Coronary artery (tissue), 2 donors: ENCODE results near the gene UNKL.

Experiments
- DNase-seq: peaks from one replicate; pipeline ENCODE4 v3.0.0-alpha.2; 2017; ENCODE audit warnings: low spot score
- H3K27ac ChIP-seq, 2 donors: fragments of 200-600 bp; sonication (generic); one replicate each; pipeline ENCODE4 v1.5.1; 2016 to 2019
- H3K4me3 ChIP-seq: fragments of 200-600 bp; sonication (generic); 2 replicates; pipeline ENCODE4 v1.5.1; 2016; ENCODE audit warnings: mild to moderate bottlenecking, moderate library complexity
- TF ChIP-seq, protein P1 (sequence below): fragments of 200-600 bp; sonication (generic); IDR thresholded peaks from one replicate; pipeline ENCODE4 v1.5.1; 2019; ENCODE audit warnings: antibody characterized with exemption

UNKL gene

DNA sequence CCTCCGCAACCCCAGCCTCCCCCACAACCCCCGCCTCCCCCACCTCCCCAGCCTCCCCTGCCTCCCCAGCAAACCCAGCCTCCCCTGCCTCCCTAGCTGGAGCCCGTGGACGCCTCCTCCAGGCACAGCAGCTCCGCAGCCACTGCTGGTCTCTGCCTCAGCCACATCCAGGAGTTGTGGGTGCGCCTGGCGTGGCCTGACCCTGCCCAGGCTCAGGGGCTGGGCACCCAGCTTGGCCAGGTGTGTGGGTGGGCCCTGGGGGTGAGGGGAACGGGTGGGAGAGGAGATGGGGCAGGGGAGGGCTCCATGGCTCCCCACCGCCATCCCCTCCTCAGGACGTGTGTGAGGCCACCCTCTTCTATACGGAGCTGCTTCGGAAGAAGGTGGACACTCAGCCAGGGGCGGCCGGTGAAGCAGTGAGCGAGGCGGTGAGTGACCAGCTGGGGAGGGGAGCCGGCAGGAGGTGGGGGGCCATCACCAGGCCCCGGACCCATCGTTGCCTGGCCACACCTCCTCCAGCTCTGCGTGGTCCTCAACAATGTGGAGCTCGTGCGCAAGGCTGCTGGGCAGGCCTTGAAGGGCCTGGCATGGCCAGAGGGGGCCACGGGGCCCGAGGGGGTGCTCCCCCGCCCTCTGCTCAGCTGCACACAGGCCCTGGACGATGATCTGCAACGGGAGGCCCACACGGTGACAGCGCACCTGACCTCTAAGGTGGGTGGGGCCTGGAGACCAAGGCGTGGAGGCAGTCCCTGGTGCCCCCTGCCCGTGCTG, 68.7 kb downstream of the UNKL start:
- TF ChIP-seq, protein P1, sequence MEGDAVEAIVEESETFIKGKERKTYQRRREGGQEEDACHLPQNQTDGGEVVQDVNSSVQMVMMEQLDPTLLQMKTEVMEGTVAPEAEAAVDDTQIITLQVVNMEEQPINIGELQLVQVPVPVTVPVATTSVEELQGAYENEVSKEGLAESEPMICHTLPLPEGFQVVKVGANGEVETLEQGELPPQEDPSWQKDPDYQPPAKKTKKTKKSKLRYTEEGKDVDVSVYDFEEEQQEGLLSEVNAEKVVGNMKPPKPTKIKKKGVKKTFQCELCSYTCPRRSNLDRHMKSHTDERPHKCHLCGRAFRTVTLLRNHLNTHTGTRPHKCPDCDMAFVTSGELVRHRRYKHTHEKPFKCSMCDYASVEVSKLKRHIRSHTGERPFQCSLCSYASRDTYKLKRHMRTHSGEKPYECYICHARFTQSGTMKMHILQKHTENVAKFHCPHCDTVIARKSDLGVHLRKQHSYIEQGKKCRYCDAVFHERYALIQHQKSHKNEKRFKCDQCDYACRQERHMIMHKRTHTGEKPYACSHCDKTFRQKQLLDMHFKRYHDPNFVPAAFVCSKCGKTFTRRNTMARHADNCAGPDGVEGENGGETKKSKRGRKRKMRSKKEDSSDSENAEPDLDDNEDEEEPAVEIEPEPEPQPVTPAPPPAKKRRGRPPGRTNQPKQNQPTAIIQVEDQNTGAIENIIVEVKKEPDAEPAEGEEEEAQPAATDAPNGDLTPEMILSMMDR: no peak
- no peak overlapping the region for H3K27ac ChIP-seq
- no peak overlapping the region for H3K4me3 ChIP-seq
- no peak for DNase-seq

DNA sequence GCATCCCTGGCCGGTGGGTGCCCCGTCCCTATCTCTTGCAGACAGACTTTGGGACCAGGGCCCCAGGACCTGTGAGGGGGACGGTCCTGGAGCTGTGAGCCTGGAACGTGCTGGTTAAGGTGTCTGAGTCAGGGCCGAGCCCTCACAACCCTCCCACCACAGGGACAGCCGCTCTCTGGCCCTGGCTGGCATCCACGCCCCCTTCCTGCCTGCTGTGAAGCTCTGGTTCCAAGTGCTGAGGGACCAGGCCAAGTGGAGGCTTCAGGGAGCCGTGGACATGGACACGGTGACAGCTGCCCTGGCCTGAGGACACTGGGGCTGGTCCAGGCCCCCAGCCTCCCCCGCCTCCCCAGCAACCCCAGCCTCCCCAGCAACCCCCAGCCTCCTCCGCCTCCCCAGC, 69.4 kb downstream of the UNKL start:
- no peak overlapping the region for H3K4me3 ChIP-seq
- TF ChIP-seq, protein P1: no peak
- H3K27ac ChIP-seq: no peak overlapping the region
- no peak for DNase-seq

DNA sequence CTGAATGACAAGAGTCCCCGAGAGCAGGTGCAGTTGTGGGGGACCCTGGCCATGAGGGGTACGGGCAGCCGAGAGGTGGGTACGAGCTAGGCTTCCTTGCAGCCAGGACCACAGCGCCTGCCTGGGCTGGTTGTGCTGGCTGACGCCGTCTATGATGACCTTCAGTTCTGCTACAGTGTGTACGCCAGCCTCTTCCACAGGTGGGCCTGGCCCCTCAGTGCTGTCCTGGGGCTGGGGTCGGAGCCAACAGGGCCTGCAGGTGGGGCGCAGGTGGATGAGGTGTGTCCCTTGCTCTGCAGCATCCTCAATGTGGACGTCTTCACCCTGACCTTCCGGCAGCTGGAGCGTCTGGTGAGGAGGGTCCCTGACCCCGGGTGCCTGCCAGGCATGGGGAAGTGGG, 70.0 kb downstream of the UNKL start:
- Histone ChIP-seq H3K27ac (no peak overlapping the region), H3K4me3 (no peak overlapping the region)
- TF ChIP-seq, protein P1: no peak
- DNase-seq: no peak

DNA sequence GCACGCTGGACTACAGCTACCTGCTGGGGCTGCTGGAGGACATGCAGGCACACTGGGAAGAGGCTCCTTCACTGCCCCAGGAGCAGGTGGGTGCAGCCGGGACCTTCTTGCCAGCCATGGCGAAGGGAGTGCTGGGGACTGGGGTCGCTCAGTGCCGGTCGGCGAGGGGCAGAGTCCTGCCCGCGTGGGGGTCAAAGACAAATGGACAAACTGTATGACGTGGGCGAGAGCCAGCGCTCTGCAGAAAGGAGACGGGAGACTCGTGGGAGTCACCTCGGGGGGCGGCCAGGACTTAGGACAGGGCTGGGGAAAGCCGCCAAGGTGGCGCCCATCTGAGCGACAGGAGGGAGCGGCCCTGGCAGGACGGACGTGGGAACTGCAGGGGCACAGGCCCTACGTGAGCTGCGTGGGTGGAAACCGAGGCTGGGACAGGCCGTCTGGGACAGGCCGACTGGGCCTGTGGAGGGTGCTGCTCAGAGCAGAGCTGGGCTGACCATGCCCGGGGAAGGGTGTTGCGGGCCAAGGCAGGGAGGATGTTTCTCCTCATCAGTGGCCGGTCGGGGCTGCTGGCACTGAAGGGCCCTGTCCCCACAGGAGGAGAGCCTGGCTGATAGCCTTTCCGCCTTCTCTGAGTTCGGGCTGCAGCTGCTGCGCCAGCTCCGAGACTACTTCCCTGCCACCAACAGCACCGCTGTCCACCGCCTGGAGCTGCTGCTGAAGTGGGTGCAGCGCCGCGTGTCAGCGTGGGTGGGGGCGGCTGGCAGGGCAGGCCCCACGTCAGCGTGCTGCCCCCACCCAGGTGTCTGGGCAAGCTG, 70.9 kb downstream of the UNKL start:
- no peak for DNase-seq
- no peak overlapping the region for H3K27ac ChIP-seq
- TF ChIP-seq, protein P1: no peak

DNA sequence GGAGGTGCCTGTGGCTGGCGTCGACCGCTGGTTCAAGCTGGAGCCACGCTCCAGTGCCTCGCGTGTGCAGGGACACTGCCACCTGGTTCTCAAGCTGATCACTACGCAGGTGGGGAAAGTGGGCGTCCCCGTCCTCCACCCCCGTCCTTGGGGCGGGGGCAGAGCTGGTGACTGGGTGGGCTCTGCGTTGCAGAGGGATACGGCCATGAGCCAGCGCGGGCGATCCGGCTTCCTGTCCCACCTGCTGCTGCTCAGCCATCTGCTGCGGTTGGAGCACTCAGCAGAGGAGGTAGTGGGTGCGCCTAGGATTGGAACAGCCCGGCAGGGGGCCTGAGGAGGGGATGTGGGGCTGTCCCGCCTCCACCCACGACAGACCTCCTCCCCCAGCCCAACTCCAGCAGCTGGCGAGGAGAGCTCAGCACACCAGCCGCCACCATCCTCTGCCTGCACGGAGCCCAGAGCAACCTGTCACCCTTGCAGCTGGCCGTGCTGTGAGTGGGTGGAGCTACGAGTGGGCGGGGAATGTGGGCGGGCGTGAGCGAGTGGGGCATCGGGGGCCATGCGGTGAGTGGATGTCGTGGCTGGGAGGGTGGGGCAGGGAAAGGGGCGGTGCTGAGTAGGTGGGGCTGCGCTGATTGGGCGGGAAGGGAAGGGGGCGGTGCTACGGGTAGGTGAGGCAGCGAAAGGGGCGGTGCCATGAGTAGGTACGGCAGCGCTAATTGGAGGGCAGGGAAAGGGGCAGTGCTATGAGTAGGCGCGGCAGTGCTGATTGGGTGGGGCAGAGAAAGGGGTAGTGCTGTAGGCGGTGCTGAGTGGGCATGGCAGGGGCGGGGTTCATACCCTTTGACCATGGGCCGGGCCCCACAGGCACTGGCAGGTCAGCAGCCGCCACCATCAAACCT, 71.7 kb downstream of the UNKL start:
- DNase-seq: peak; percentile 85
- TF ChIP-seq, protein P1: no peak
- Histone ChIP-seq H3K4me3 (peak overlapping the region; percentile 53), H3K27ac (no peak overlapping the region)

More for the DNA sequence above, 70.9 kb downstream of the UNKL start:
- H3K4me3 ChIP-seq: peak overlapping the region; percentile 53

DNA sequence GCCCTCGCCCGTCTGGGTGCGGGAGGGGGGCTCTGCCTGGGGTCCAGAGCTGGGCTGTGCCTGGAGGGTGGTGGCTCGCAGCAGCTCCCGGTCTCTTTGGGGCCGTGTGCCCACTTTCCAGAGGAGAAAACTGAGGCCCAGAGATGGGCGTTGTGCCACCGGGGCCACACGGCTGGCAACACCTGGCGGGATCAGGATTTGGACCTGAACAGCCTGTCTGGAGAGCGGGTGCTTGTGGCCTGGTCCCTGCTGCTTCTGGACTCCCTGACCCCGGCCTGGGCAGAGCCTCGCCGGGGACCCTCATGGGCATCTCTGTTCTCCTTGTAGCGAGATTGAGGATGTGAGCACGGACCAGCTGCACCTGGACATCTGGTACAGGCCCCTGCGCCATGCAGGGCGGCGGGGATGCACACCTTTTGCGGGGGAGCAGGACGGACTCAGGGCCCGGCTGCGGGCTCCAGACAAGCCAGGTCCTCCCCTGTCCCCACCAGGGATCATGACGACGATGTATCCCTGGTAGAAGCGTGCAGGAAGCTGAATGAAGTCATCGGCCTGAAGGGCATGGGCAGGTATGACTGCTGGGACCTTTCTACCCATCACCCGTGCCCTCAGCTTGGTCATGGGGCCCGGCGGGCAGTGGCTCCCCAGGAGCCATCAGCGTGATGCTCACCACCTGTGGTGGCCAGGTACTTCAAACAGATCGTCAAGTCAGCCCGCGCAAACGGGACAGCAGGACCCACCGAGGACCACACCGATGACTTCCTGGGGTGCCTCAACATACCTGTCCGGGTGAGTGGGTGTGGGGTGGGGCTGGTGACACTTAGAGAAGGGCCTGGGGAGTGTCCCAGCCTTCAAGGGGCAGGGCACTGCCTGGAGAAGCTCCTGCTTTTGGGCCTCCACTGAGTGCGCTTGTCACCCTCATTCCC, 72.7 kb downstream of the UNKL start:
- H3K4me3 ChIP-seq: no peak overlapping the region
- no peak overlapping the region for H3K27ac ChIP-seq
- TF ChIP-seq, protein P1: no peak

More for the DNA sequence above, 72.7 kb downstream of the UNKL start:
- no peak for DNase-seq
